Fibroblast of lung (primary cell): ENCODE data around the gene TLR3. TPM values are rescaled to one million over a fixed set of nuclear protein-coding genes. Genes with fewer than 3 reads are reported as not detected.

Experiments
- DNase-seq, 2 donors: peaks; one replicate each; pipeline versions ENCODE4 v3.0.0 to v3.0.0-alpha.2; 2010; ENCODE audit warnings: low read depth in 2 of 2
- H2AFZ ChIP-seq: 2 replicates; pipeline ENCODE4 v1.5.1; 2012; ENCODE audit warnings: low read length, control low read depth, inconsistent platforms
- H3K27ac ChIP-seq: 2 replicates; pipeline ENCODE4 v1.5.1; 2011; ENCODE audit warnings: low read length, control low read depth; ENCODE audit not compliant: insufficient read depth
- H3K27me3 ChIP-seq: 2 replicates; pipeline ENCODE4 v1.5.1; 2011; ENCODE audit warnings: mild to moderate bottlenecking, low read length; ENCODE audit not compliant: control insufficient read depth, insufficient read depth
- H3K36me3 ChIP-seq: 2 replicates; pipeline ENCODE4 v1.5.1; 2011; ENCODE audit warnings: low read length; ENCODE audit not compliant: control insufficient read depth, insufficient read depth
- H3K4me1 ChIP-seq: 2 replicates; pipeline ENCODE4 v1.5.1; 2011; ENCODE audit warnings: low read length; ENCODE audit not compliant: control insufficient read depth, insufficient read depth; ENCODE audit errors: extremely low read depth
- H3K4me2 ChIP-seq: 2 replicates; pipeline ENCODE4 v1.5.1; 2011; ENCODE audit warnings: low read length, control low read depth; ENCODE audit not compliant: insufficient read depth; ENCODE audit errors: extremely low read depth
- H3K4me3 ChIP-seq, 4 experiments: fragments of 200-600 bp in 1 of 4; sonication (generic) in 1 of 4; replicated peaks in 1 of 4; 2 replicates each; pipeline ENCODE4 v1.5.1; 2011 to 2016; ENCODE audit warnings: low read length in 4 of 4, low read depth in 3 of 4, mild to moderate bottlenecking in 3 of 4, control low read depth in 2 of 4, inconsistent platforms in 1 of 4, mixed read lengths in 1 of 4; ENCODE audit not compliant: insufficient read depth in 1 of 4; ENCODE audit errors: control extremely low read depth in 1 of 4
- H3K79me2 ChIP-seq: 2 replicates; pipeline ENCODE4 v1.5.1; 2012; ENCODE audit warnings: mild to moderate bottlenecking, low read length, inconsistent platforms; ENCODE audit not compliant: control insufficient read depth, insufficient read depth
- H3K9ac ChIP-seq: 2 replicates; pipeline ENCODE4 v1.5.1; 2011; ENCODE audit warnings: mild to moderate bottlenecking, low read length, control low read depth; ENCODE audit not compliant: insufficient read depth
- H3K9me3 ChIP-seq: 2 replicates; pipeline ENCODE4 v1.5.1; 2012; ENCODE audit warnings: low read depth, low read length; ENCODE audit not compliant: control insufficient read depth, insufficient read depth
- H4K20me1 ChIP-seq: 2 replicates; pipeline ENCODE4 v1.5.1; 2011; ENCODE audit warnings: low read length; ENCODE audit not compliant: control insufficient read depth, insufficient read depth; ENCODE audit errors: extremely low read depth
- EZH2 ChIP-seq: IDR thresholded peaks from 2 replicates; pipeline ENCODE4 v1.5.1; 2012; ENCODE audit warnings: low read length, control low read depth, mild to moderate bottlenecking; ENCODE audit errors: missing control alignments
- polyA plus RNA-seq, 2 donors: library from polyadenylated mRNA; depleted of rRNA in 1 of 2; stranded (reverse) in 1 of 2; unstranded in 1 of 2; fragments of >200 nt; gene quantifications; 2 replicates each; pipeline ENCODE4 v1.2.1, GENCODE V29; 2011 to 2012; ENCODE audit warnings: missing spikeins in 1 of 2
- total RNA-seq: library from RNA; depleted of rRNA; stranded (reverse); fragments of >200 nt; gene quantifications from 2 replicates; pipeline ENCODE4 v1.2.1, GENCODE V29; 2014
- TF ChIP-seq, protein P1 (sequence below), 2 donors: IDR thresholded peaks in 1 of 2; conservative IDR thresholded peaks in 1 of 2; 1 replicate in 1 of 2; 2 replicates in 1 of 2; pipeline ENCODE4 v1.5.1; 2011 to 2012; ENCODE audit warnings: low read length in 2 of 2, control low read depth in 1 of 2, inconsistent platforms in 1 of 2, low read depth in 1 of 2, mild to moderate bottlenecking in 1 of 2

TLR3 gene
- total and polyA plus RNA-seq, 2 donors (not counting 1 experiment from before 2014, with no cell fraction given), result 8.1 to 12.6 TPM

- no peaks in the 10 kb centered on the region for H3K9me3 ChIP-seq
- H3K27ac ChIP-seq, result no peak overlapping the region
- no peak overlapping the region for H3K9ac ChIP-seq
- no peaks in the 10 kb centered on the region for H3K79me2 ChIP-seq
- DNase-seq, result no peak
- H3K4me3 ChIP-seq, result peak overlapping the region in 1 of 4 experiments; percentile 39
- no peaks in the 10 kb centered on the region for H3K36me3 ChIP-seq
- H4K20me1 ChIP-seq, result no peaks in the 10 kb centered on the region
- peak overlapping the region; percentile 23 for H3K4me2 ChIP-seq
- no peak for TF ChIP-seq EZH2
- TF ChIP-seq, protein P1, sequence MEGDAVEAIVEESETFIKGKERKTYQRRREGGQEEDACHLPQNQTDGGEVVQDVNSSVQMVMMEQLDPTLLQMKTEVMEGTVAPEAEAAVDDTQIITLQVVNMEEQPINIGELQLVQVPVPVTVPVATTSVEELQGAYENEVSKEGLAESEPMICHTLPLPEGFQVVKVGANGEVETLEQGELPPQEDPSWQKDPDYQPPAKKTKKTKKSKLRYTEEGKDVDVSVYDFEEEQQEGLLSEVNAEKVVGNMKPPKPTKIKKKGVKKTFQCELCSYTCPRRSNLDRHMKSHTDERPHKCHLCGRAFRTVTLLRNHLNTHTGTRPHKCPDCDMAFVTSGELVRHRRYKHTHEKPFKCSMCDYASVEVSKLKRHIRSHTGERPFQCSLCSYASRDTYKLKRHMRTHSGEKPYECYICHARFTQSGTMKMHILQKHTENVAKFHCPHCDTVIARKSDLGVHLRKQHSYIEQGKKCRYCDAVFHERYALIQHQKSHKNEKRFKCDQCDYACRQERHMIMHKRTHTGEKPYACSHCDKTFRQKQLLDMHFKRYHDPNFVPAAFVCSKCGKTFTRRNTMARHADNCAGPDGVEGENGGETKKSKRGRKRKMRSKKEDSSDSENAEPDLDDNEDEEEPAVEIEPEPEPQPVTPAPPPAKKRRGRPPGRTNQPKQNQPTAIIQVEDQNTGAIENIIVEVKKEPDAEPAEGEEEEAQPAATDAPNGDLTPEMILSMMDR (conservative IDR thresholded peaks at IDR 0.05 in 1 of 2, IDR thresholded peaks at IDR 0.05 in 1 of 2; ENCODE audit: low read depth in 1 of 2, low read length in 2 of 2), result no peak
- H3K4me1 ChIP-seq, result no peaks in the 10 kb centered on the region
- H3K27me3 ChIP-seq, result peaks cover 14% of the 10 kb centered on the region
- no peak overlapping the region for H2AFZ ChIP-seq
These were observed 36.1 kb downstream of the TLR3 start for GRCh38 chr4:186104890-186105646.

DNA sequence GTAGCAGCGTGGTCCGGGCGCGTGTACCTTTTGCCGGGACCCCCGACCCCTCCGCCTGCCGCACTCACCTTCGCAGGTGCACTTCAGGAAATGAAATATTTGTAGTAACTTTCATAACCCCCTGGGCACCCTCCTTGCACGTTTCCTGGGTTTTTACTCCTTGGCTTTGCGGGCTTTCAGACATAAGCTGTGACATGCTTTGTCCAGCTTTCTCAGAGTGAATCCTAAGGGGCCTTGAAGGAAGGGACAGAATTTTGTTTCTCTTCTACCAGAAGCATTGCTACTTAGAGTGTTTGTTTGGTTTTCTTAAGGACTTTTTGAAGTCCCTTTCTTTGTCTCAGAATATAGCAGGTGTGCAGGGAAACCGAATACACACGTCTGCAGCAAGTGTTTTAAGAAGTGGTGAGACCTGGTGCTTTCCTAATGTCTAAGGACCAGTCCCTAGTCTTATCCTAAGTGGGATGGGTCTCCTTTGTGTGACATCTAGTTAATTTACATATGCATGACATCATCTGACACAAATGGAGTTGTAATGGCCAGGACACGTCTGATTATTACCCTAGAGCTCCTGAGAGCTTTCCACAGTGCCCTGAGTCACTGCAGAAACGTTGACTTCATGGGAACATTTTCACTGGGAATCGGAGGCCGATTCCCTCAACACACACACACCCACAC, 36.8 kb downstream of the TLR3 start:
- H2AFZ ChIP-seq, result no peak overlapping the region
- H3K27me3 ChIP-seq, result peaks cover 14% of the 10 kb centered on the region
- TF ChIP-seq, protein P1 (conservative IDR thresholded peaks at IDR 0.05 in 1 of 2, IDR thresholded peaks at IDR 0.05 in 1 of 2; ENCODE audit: low read depth in 1 of 2, low read length in 2 of 2), result no peak
- TF ChIP-seq EZH2, result no peak
- peak; percentile 2 to 22 for DNase-seq
- no peaks in the 10 kb centered on the region for H3K4me1 ChIP-seq
- no peak overlapping the region for H3K9ac ChIP-seq
- no peak overlapping the region for H3K27ac ChIP-seq
- no peak overlapping the region for H3K4me2 ChIP-seq
- no peak overlapping the region for H3K4me3 ChIP-seq
- H3K36me3 ChIP-seq, result no peaks in the 10 kb centered on the region
- no peaks in the 10 kb centered on the region for H3K79me2 ChIP-seq
- H4K20me1 ChIP-seq, result no peaks in the 10 kb centered on the region
- H3K9me3 ChIP-seq, result no peaks in the 10 kb centered on the region

DNA sequence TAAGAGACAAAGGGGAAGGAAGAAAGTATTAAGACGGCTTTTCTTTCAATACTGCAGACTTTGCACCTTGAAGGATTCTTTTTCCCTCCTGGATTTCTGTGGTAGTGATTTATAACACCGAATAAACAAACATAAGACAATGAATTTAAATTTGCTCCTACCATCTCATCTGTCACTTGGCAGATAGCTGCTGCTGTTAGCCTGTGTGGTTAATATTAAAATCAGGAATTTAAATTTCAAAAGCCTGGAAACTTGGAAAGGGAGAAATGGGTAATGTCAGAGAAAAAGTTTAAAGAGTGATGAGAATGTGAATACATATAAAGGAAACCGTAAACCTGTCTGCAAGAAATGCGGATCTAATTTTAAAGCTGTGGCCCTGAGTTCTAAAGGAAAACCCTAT, 39.0 kb downstream of the TLR3 start:
- no peak for TF ChIP-seq EZH2
- TF ChIP-seq, protein P1 (conservative IDR thresholded peaks at IDR 0.05 in 1 of 2, IDR thresholded peaks at IDR 0.05 in 1 of 2; ENCODE audit: low read depth in 1 of 2, low read length in 2 of 2), result no peak
- peaks cover 14% of the 10 kb centered on the region for H3K27me3 ChIP-seq
- no peak for DNase-seq
- no peak overlapping the region for H3K9ac ChIP-seq
- no peak overlapping the region for H2AFZ ChIP-seq
- H3K4me3 ChIP-seq, result no peak overlapping the region
- H3K9me3 ChIP-seq, result no peaks in the 10 kb centered on the region
- no peaks in the 10 kb centered on the region for H4K20me1 ChIP-seq
- no peaks in the 10 kb centered on the region for H3K79me2 ChIP-seq
- H3K4me2 ChIP-seq, result no peak overlapping the region
- H3K27ac ChIP-seq, result no peak overlapping the region
- no peaks in the 10 kb centered on the region for H3K36me3 ChIP-seq
- no peaks in the 10 kb centered on the region for H3K4me1 ChIP-seq
